ENCODE data around the gene PLEK.
"Not testable (repeated sequence)": the region's sequence is repeated elsewhere in the genome, so short reads cannot be mapped to it uniquely, and the experiment has no call there.

Gene PLEK

GRCh38 chr2:68387408-68388350, 22.6 kb downstream of the PLEK start:
- Histone ChIP-seq H3K9ac (ENCODE audit: low read depth, low read length) (no peak overlapping the region), H3K27me3 (ENCODE audit: insufficient read depth, low read length) (no peaks in the 10 kb centered on the region), H3K4me1 (ENCODE audit: insufficient read depth, low read length) (no peaks in the 10 kb centered on the region), H3K36me3 (ENCODE audit: insufficient read depth, low read depth, low read length) (no peaks in the 10 kb centered on the region), H3K4me3 (ENCODE audit: low read length) (no peak overlapping the region), H3K9me3 (ENCODE audit: insufficient read depth, low read depth, low read length) (no peaks in the 10 kb centered on the region), H3K27ac (ENCODE audit: low read length) (no peak overlapping the region)

- Histone ChIP-seq H3K4me3 (ENCODE audit: low read length) (no peak overlapping the region), H3K27me3 (ENCODE audit: insufficient read depth, low read length) (no peaks in the 10 kb centered on the region), H3K27ac (ENCODE audit: low read length) (no peak overlapping the region), H3K9ac (ENCODE audit: low read depth, low read length) (no peak overlapping the region), H3K36me3 (ENCODE audit: insufficient read depth, low read depth, low read length) (no peaks in the 10 kb centered on the region), H3K4me1 (ENCODE audit: insufficient read depth, low read length) (no peaks in the 10 kb centered on the region), H3K9me3 (ENCODE audit: insufficient read depth, low read depth, low read length) (no peaks in the 10 kb centered on the region)
Measured at GRCh38 chr2:68388358-68388757, 23.3 kb downstream of the PLEK start.

GRCh38 chr2:68388772-68389171, 23.7 kb downstream of the PLEK start:
- no peak overlapping the region for H3K9ac ChIP-seq (ENCODE audit: low read depth, low read length)
- H3K4me1 ChIP-seq (ENCODE audit: insufficient read depth, low read length) = no peaks in the 10 kb centered on the region
- no peak overlapping the region for H3K27ac ChIP-seq (ENCODE audit: low read length)

GRCh38 chr2:68390114-68390513, 25.0 kb downstream of the PLEK start:
- H3K4me1 ChIP-seq (ENCODE audit: insufficient read depth, low read length) = no peaks in the 10 kb centered on the region
- no peaks in the 10 kb centered on the region for H3K36me3 ChIP-seq (ENCODE audit: insufficient read depth, low read depth, low read length)
- no peak overlapping the region for H3K9ac ChIP-seq (ENCODE audit: low read depth, low read length)
- H3K27ac ChIP-seq (ENCODE audit: low read length) = no peak overlapping the region
- no peaks in the 10 kb centered on the region for H3K9me3 ChIP-seq (ENCODE audit: insufficient read depth, low read depth, low read length)
- no peak overlapping the region for H3K4me3 ChIP-seq (ENCODE audit: low read length)
- no peaks in the 10 kb centered on the region; the same call in 1 of the 2 replicates for H3K27me3 ChIP-seq (ENCODE audit: insufficient read depth, low read length)

More at GRCh38 chr2:68388772-68389171, 23.7 kb downstream of the PLEK start:
- Histone ChIP-seq H3K36me3 (ENCODE audit: insufficient read depth, low read depth, low read length) (no peaks in the 10 kb centered on the region), H3K9me3 (ENCODE audit: insufficient read depth, low read depth, low read length) (no peaks in the 10 kb centered on the region), H3K4me3 (ENCODE audit: low read length) (no peak overlapping the region), H3K27me3 (ENCODE audit: insufficient read depth, low read length) (no peaks in the 10 kb centered on the region)

GRCh38 chr2:68390586-68390985, 25.5 kb downstream of the PLEK start:
- no peaks in the 10 kb centered on the region for H3K36me3 ChIP-seq (ENCODE audit: insufficient read depth, low read depth, low read length)

GRCh38 chr2:68391099-68391498, 26.0 kb downstream of the PLEK start:
- Histone ChIP-seq H3K27ac (ENCODE audit: low read length) (no peak overlapping the region), H3K4me1 (ENCODE audit: insufficient read depth, low read length) (no peaks in the 10 kb centered on the region), H3K36me3 (ENCODE audit: insufficient read depth, low read depth, low read length) (no peaks in the 10 kb centered on the region), H3K27me3 (ENCODE audit: insufficient read depth, low read length) (no peaks in the 10 kb centered on the region; the same call in 1 of the 2 replicates), H3K4me3 (ENCODE audit: low read length) (no peak overlapping the region), H3K9ac (ENCODE audit: low read depth, low read length) (no peak overlapping the region), H3K9me3 (ENCODE audit: insufficient read depth, low read depth, low read length) (no peaks in the 10 kb centered on the region)

More at GRCh38 chr2:68390586-68390985, 25.5 kb downstream of the PLEK start:
- no peaks in the 10 kb centered on the region for H3K4me1 ChIP-seq (ENCODE audit: insufficient read depth, low read length)
- H3K4me3 ChIP-seq (ENCODE audit: low read length) = no peak overlapping the region
- no peaks in the 10 kb centered on the region for H3K9me3 ChIP-seq (ENCODE audit: insufficient read depth, low read depth, low read length)
- no peaks in the 10 kb centered on the region; the same call in 1 of the 2 replicates for H3K27me3 ChIP-seq (ENCODE audit: insufficient read depth, low read length)
- H3K9ac ChIP-seq (ENCODE audit: low read depth, low read length) = no peak overlapping the region
- no peak overlapping the region for H3K27ac ChIP-seq (ENCODE audit: low read length)

GRCh38 chr2:68391869-68392268, 26.8 kb downstream of the PLEK start:
- Histone ChIP-seq H3K27me3 (ENCODE audit: insufficient read depth, low read length) (no peaks in the 10 kb centered on the region; the same call in 1 of the 2 replicates), H3K9ac (ENCODE audit: low read depth, low read length) (no peak overlapping the region), H3K4me1 (ENCODE audit: insufficient read depth, low read length) (no peaks in the 10 kb centered on the region), H3K9me3 (ENCODE audit: insufficient read depth, low read depth, low read length) (no peaks in the 10 kb centered on the region), H3K4me3 (ENCODE audit: low read length) (no peak overlapping the region), H3K36me3 (ENCODE audit: insufficient read depth, low read depth, low read length) (no peaks in the 10 kb centered on the region), H3K27ac (ENCODE audit: low read length) (no peak overlapping the region)

- Histone ChIP-seq H3K36me3 (ENCODE audit: insufficient read depth, low read depth, low read length) (no peaks in the 10 kb centered on the region), H3K4me1 (ENCODE audit: insufficient read depth, low read length) (no peaks in the 10 kb centered on the region), H3K9ac (ENCODE audit: low read depth, low read length) (no peak overlapping the region), H3K9me3 (ENCODE audit: insufficient read depth, low read depth, low read length) (no peaks in the 10 kb centered on the region), H3K4me3 (ENCODE audit: low read length) (no peak overlapping the region), H3K27me3 (ENCODE audit: insufficient read depth, low read length) (no peaks in the 10 kb centered on the region; the same call in 1 of the 2 replicates), H3K27ac (ENCODE audit: low read length) (no peak overlapping the region)
Measured at GRCh38 chr2:68396093-68396492, 31.0 kb downstream of the PLEK start.

GRCh38 chr2:68397704-68398263, 32.7 kb downstream of the PLEK start:
- H3K9ac ChIP-seq (ENCODE audit: low read depth, low read length); H3K36me3 ChIP-seq (ENCODE audit: insufficient read depth, low read depth, low read length); H3K4me3 ChIP-seq (ENCODE audit: low read length); H3K4me1 ChIP-seq (ENCODE audit: insufficient read depth, low read length); H3K27me3 ChIP-seq (ENCODE audit: insufficient read depth, low read length); H3K27ac ChIP-seq (ENCODE audit: low read length); H3K9me3 ChIP-seq (ENCODE audit: insufficient read depth, low read depth, low read length): not testable (repeated sequence)

- Histone ChIP-seq H3K4me3 (ENCODE audit: low read length) (no peak overlapping the region), H3K4me1 (ENCODE audit: insufficient read depth, low read length) (no peaks in the 10 kb centered on the region), H3K9ac (ENCODE audit: low read depth, low read length) (no peak overlapping the region), H3K9me3 (ENCODE audit: insufficient read depth, low read depth, low read length) (no peaks in the 10 kb centered on the region), H3K27ac (ENCODE audit: low read length) (no peak overlapping the region), H3K36me3 (ENCODE audit: insufficient read depth, low read depth, low read length) (no peaks in the 10 kb centered on the region), H3K27me3 (ENCODE audit: insufficient read depth, low read length) (peaks cover 5% of the 10 kb centered on the region; the same call in 1 of the 2 replicates)
Measured at GRCh38 chr2:68403199-68403644, 38.1 kb downstream of the PLEK start.

GRCh38 chr2:68404164-68404563, 39.1 kb downstream of the PLEK start:
- H3K27ac ChIP-seq (ENCODE audit: low read length) = no peak overlapping the region

More at GRCh38 chr2:68404164-68404563, 39.1 kb downstream of the PLEK start:
- no peaks in the 10 kb centered on the region for H3K4me1 ChIP-seq (ENCODE audit: insufficient read depth, low read length)
- no peaks in the 10 kb centered on the region for H3K36me3 ChIP-seq (ENCODE audit: insufficient read depth, low read depth, low read length)
- no peak overlapping the region for H3K4me3 ChIP-seq (ENCODE audit: low read length)
- peaks cover 5% of the 10 kb centered on the region; the same call in 1 of the 2 replicates for H3K27me3 ChIP-seq (ENCODE audit: insufficient read depth, low read length)
- no peaks in the 10 kb centered on the region for H3K9me3 ChIP-seq (ENCODE audit: insufficient read depth, low read depth, low read length)
- H3K9ac ChIP-seq (ENCODE audit: low read depth, low read length) = no peak overlapping the region

Measured in iPS-20b (cell line).